H1 (cell line): ENCODE results near the gene RBM5. TPM values are rescaled to one million over a fixed set of nuclear protein-coding genes. Genes with fewer than 3 reads are reported as not detected.

ENCODE experiments used
- BACH1 ChIP-seq: IDR thresholded peaks from 2 replicates; pipeline ENCODE4 v1.6.1; 2012; ENCODE audit warnings: low read length, improper control_type of control experiment
- GABPA ChIP-seq: IDR thresholded peaks from 2 replicates; pipeline ENCODE4 v1.6.1; 2011; ENCODE audit warnings: mild to moderate bottlenecking, low read length, moderate library complexity, borderline replicate concordance; ENCODE audit not compliant: insufficient read depth
- RBBP5 ChIP-seq: IDR thresholded peaks from 2 replicates; pipeline ENCODE4 v1.7.1; 2012; ENCODE audit warnings: low read depth, mild to moderate bottlenecking, inconsistent platforms, low read length, moderate library complexity, borderline replicate concordance
- SP2 ChIP-seq: IDR thresholded peaks from 2 replicates; pipeline ENCODE4 v1.6.1; 2012; ENCODE audit warnings: mild to moderate bottlenecking, low read length, inconsistent platforms
- TCF12 ChIP-seq: IDR thresholded peaks from 2 replicates; pipeline ENCODE4 v1.6.1; 2011; ENCODE audit warnings: low read depth, mild to moderate bottlenecking, low read length
- polyA plus RNA-seq, 7 experiments: library from polyadenylated mRNA; depleted of rRNA in 3 of 7; stranded (reverse) in 5 of 7; unstranded in 2 of 7; fragments of >200 nt in 5 of 7; fragments of 200-250 nt in 2 of 7; gene quantifications; 1 replicate in 5 of 7; 2 replicates in 1 of 7; 4 replicates in 1 of 7; pipeline versions ENCODE4 v1.2.1 to v1.2.3, GENCODE V29; 2011 to 2013; ENCODE audit warnings: missing spikeins in 2 of 7, mixed read lengths in 2 of 7
- total RNA-seq: library from RNA; stranded (reverse); fragmentation: NEBNext Ultra II Directional; extraction: Animal tissue kit (Norgen Biotek cat#: 25700); gene quantifications from 2 replicates; pipeline ENCODE4 v1.2.1, GENCODE V29; 2021
- TF ChIP-seq, protein P1 (sequence below): IDR thresholded peaks from 2 replicates; pipeline ENCODE4 v1.6.1; 2012; ENCODE audit warnings: inconsistent platforms

Gene RBM5
- total and polyA plus RNA-seq, 2 of the 8 experiments (the other 6 are each of a cell fraction or from before 2014, with no cell fraction given) = 82.7 to 144 TPM

DNA sequence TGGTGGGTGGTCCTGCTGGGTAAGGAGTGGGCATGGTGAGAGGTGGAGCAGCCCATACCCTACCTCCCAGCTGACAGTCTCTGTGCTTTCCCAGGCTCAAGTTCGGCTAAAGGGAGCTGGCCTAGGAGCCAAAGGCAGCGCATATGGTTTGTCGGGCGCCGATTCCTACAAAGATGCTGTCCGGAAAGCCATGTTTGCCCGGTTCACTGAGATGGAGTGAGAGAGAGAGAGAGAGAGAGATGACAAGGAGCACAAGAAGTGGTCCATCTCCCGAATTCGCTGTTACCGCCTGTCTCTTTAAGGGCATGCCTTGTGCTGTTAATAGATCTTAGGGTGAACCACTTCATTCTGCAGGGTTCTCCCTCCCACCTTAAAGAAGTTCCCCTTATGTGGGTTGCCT is 29.5 kb downstream of the RBM5 start (continued):
- TF ChIP-seq RBBP5 (no peak), BACH1 (no peak), GABPA (no peak), TCF12 (no peak), SP2 (no peak)
- TF ChIP-seq, protein P1, sequence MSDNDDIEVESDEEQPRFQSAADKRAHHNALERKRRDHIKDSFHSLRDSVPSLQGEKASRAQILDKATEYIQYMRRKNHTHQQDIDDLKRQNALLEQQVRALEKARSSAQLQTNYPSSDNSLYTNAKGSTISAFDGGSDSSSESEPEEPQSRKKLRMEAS = no peak
